DND-41 (cell line): ENCODE data around the gene BMPER.

Experiments
- ATAC-seq: fragments of 200-7000 bp; cut with Tn5 transposase; 3 replicates; pipeline ENCODE4 v1.9.1; 2021; ENCODE audit warnings: low read depth; ENCODE audit not compliant: insufficient read depth
- DNase-seq: peaks from one replicate; pipeline ENCODE4 v3.0.0-alpha.2; 2020
- H2AFZ ChIP-seq: 2 replicates; pipeline ENCODE4 v1.6.0; 2012; ENCODE audit warnings: low read depth, low read length
- H3K27ac ChIP-seq: 2 replicates; pipeline ENCODE4 v1.5.1; 2012; ENCODE audit warnings: low read length, inconsistent platforms
- H3K27me3 ChIP-seq: fragments of 200-600 bp; sonication (generic); 2 replicates; pipeline ENCODE4 v1.6.0; 2012; ENCODE audit warnings: low read length, mild to moderate bottlenecking, inconsistent platforms; ENCODE audit not compliant: insufficient read depth, poor library complexity
- H3K36me3 ChIP-seq: 2 replicates; pipeline ENCODE4 v1.5.1; 2012; ENCODE audit warnings: low read length, inconsistent platforms; ENCODE audit not compliant: insufficient read depth
- H3K4me1 ChIP-seq: 2 replicates; pipeline ENCODE4 v1.5.1; 2012; ENCODE audit warnings: mild to moderate bottlenecking, low read length; ENCODE audit not compliant: insufficient read depth
- H3K4me2 ChIP-seq: 2 replicates; pipeline ENCODE4 v1.6.0; 2012; ENCODE audit warnings: mild to moderate bottlenecking, moderate library complexity, low read length, inconsistent platforms; ENCODE audit not compliant: insufficient read depth
- H3K4me3 ChIP-seq, 2 experiments: fragments of 200-600 bp in 1 of 2; shearing (Covaris generic) in 1 of 2; 2 replicates each; pipeline ENCODE4 v1.5.1; 2012 to 2016; ENCODE audit warnings: inconsistent platforms in 2 of 2, low read length in 2 of 2, mild to moderate bottlenecking in 2 of 2, low read depth in 1 of 2, moderate library complexity in 1 of 2
- H3K79me2 ChIP-seq: 2 replicates; pipeline ENCODE4 v1.6.0; 2012; ENCODE audit warnings: low read length, inconsistent platforms; ENCODE audit not compliant: insufficient read depth
- H3K9ac ChIP-seq: 2 replicates; pipeline ENCODE4 v1.6.0; 2012; ENCODE audit warnings: low read depth, mild to moderate bottlenecking, inconsistent platforms, low read length, moderate library complexity
- H3K9me3 ChIP-seq: 2 replicates; pipeline ENCODE4 v1.5.1; 2012; ENCODE audit warnings: low read length, moderate library complexity, mild to moderate bottlenecking, inconsistent platforms; ENCODE audit not compliant: insufficient read depth, severe bottlenecking
- H4K20me1 ChIP-seq: 2 replicates; pipeline ENCODE4 v1.6.0; 2012; ENCODE audit warnings: low read length; ENCODE audit not compliant: insufficient read depth
- EZH2 ChIP-seq: IDR thresholded peaks from 3 replicates; pipeline ENCODE4 v1.6.1; 2012; ENCODE audit warnings: borderline replicate concordance, low read depth, mild to moderate bottlenecking, moderate library complexity, low read length, inconsistent platforms; ENCODE audit not compliant: severe bottlenecking
- TF ChIP-seq, protein P1 (sequence below): IDR thresholded peaks from 2 replicates; pipeline ENCODE4 v1.5.1; 2012; ENCODE audit warnings: borderline replicate concordance, low read length, moderate library complexity, mild to moderate bottlenecking; ENCODE audit not compliant: poor library complexity, severe bottlenecking; ENCODE audit errors: extremely low read depth

The BMPER gene

DNA sequence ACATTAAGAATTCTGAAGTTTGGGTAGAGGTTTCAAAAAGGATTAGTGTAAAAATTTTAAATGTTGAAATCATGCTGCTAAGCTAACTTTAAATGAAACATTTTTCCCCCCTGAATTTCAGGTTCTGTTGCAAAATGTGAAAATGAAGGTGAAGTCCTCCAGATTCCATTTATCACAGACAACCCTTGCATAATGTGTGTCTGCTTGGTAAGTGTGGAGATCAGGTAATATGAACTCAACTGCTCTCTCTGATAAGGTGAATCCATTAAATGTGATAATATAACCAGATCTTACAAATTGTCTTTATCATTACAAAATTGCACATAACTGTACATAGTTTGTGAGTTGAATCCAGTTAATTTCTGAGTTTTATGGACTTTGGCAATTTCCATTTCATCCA, 1.4 kb downstream of the BMPER start:
- no peaks in the 10 kb centered on the region for H3K9me3 ChIP-seq
- no peak overlapping the region for H3K27ac ChIP-seq
- no peak overlapping the region for H3K9ac ChIP-seq
- H3K4me3 ChIP-seq = no peak overlapping the region
- no peaks in the 10 kb centered on the region for H3K36me3 ChIP-seq
- DNase-seq (no peak), ATAC-seq (no peak)
- no peak overlapping the region for H2AFZ ChIP-seq
- TF ChIP-seq, protein P1, sequence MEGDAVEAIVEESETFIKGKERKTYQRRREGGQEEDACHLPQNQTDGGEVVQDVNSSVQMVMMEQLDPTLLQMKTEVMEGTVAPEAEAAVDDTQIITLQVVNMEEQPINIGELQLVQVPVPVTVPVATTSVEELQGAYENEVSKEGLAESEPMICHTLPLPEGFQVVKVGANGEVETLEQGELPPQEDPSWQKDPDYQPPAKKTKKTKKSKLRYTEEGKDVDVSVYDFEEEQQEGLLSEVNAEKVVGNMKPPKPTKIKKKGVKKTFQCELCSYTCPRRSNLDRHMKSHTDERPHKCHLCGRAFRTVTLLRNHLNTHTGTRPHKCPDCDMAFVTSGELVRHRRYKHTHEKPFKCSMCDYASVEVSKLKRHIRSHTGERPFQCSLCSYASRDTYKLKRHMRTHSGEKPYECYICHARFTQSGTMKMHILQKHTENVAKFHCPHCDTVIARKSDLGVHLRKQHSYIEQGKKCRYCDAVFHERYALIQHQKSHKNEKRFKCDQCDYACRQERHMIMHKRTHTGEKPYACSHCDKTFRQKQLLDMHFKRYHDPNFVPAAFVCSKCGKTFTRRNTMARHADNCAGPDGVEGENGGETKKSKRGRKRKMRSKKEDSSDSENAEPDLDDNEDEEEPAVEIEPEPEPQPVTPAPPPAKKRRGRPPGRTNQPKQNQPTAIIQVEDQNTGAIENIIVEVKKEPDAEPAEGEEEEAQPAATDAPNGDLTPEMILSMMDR = no peak
- no peak for TF ChIP-seq EZH2
- H3K27me3 ChIP-seq = no peaks in the 10 kb centered on the region
- H3K4me1 ChIP-seq = no peaks in the 10 kb centered on the region
- no peaks in the 10 kb centered on the region for H4K20me1 ChIP-seq
- H3K79me2 ChIP-seq = no peaks in the 10 kb centered on the region
- no peak overlapping the region for H3K4me2 ChIP-seq

- no peaks in the 10 kb centered on the region for H3K4me1 ChIP-seq
- H3K27ac ChIP-seq = no peak overlapping the region
- ATAC-seq = no peak
- H3K4me3 ChIP-seq = no peak overlapping the region
- no peaks in the 10 kb centered on the region for H3K9me3 ChIP-seq
- TF ChIP-seq EZH2 = no peak
- TF ChIP-seq, protein P1 = no peak
- no peak overlapping the region for H3K4me2 ChIP-seq
- DNase-seq = no peak
- no peak overlapping the region for H2AFZ ChIP-seq
- no peaks in the 10 kb centered on the region for H3K27me3 ChIP-seq
- H4K20me1 ChIP-seq = no peaks in the 10 kb centered on the region
- no peaks in the 10 kb centered on the region for H3K36me3 ChIP-seq
- H3K79me2 ChIP-seq = no peaks in the 10 kb centered on the region
- H3K9ac ChIP-seq = no peak overlapping the region
Measured at GRCh38 chr7:33907625-33908024, 2.3 kb downstream of the BMPER start.

GRCh38 chr7:33909318-33909717, 4.0 kb downstream of the BMPER start:
- no peak for ATAC-seq
- Histone ChIP-seq H3K9ac (no peak overlapping the region), H3K4me1 (no peaks in the 10 kb centered on the region), H3K36me3 (no peaks in the 10 kb centered on the region), H3K4me3 (no peak overlapping the region), H3K27me3 (no peaks in the 10 kb centered on the region), H3K79me2 (no peaks in the 10 kb centered on the region), H3K4me2 (no peak overlapping the region), H3K27ac (no peak overlapping the region), H3K9me3 (no peaks in the 10 kb centered on the region), H2AFZ (no peak overlapping the region), H4K20me1 (no peaks in the 10 kb centered on the region)
- DNase-seq = no peak
- no peak for TF ChIP-seq EZH2
- TF ChIP-seq, protein P1 = no peak

DNA sequence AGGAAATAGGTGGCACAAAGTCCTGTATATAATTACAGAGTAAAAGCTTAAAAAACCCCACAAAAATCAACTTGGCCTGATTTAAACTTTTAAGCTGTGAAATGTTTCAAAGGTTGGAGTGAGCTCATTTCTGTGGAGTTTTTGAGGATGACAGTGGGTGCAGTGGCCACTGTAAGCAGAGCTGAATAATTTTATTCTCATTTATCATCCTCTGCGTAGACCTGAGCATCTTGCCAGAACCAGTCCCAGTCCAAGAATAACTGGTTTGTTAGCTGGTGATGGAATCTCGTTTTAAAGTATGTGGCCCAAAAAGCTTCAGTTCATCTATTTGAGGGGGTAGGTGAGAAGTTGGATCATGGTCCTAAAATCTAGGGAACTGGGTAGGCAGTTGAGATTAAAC, 4.4 kb downstream of the BMPER start:
- Histone ChIP-seq H4K20me1 (no peaks in the 10 kb centered on the region), H3K4me3 (no peak overlapping the region), H2AFZ (no peak overlapping the region), H3K9me3 (no peaks in the 10 kb centered on the region), H3K27me3 (no peaks in the 10 kb centered on the region), H3K27ac (no peak overlapping the region), H3K79me2 (no peaks in the 10 kb centered on the region), H3K36me3 (no peaks in the 10 kb centered on the region), H3K4me1 (no peaks in the 10 kb centered on the region), H3K4me2 (no peak overlapping the region), H3K9ac (no peak overlapping the region)
- no peak for TF ChIP-seq EZH2
- TF ChIP-seq, protein P1 = no peak
- ATAC-seq (no peak), DNase-seq (no peak)
